Pons (tissue), 1 donor: ENCODE data around the gene MRPL47.

Experiments used
- DNase-seq: peaks from one replicate; pipeline ENCODE4 v3.0.0-alpha.2; 2016; ENCODE audit warnings: low spot score

Gene MRPL47

DNA sequence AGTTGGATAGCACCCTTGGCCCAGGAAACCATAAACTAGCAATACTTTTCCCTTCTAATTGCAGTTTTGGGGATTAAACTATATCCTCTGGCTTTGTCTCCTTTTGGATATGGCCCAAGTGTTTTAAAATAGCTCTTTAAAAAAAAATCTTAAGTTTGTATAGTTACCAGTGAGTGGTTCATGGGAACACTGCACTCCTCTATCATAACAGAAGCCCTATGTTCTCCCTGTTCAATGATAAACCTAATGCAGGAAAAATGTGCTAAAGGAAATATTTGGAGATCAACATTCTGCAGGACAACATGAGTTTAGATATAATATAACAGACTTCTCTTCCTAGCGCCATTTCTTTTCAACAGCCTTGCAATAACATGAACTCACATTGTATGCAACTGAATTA, 13.1 kb downstream of the MRPL47 start:
- DNase-seq, result no peak

DNA sequence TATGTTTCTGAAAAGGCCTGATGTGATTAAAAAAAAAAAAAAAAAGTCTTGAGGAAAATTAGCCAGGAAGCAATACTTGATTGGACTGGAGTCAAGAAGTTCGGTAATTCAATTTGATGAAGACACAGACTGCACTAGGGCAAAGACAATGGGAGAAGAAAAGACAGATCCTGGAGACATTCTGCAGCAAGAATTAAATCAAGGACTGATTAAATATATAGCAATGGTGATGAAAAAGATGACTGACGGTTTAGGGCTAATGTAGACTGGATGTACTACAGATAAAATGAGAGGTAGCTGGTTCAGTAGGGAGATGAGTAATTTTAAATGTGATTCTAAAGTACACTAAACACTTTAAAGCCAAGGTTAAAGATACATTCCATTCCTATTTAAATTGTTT, 13.8 kb downstream of the MRPL47 start:
- no peak for DNase-seq

DNA sequence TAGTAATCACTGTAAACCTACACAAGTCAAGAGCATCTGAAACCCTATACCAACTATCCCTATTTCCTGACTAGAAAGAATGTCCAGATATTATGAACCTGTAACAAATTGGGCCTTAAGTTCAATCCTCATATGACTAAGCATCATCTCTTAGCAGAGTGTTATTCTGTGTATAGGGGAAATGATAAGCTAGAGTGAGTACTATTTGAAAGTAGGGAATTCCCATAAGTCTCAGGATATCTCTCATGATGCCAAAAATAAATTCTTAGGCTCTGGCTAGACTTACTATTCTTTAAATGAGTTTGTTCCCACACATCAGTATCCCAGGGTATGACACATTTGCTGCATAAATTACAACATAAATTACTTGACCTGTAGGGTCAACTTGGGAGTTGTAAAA, 15.3 kb downstream of the MRPL47 start:
- no peak for DNase-seq

DNA sequence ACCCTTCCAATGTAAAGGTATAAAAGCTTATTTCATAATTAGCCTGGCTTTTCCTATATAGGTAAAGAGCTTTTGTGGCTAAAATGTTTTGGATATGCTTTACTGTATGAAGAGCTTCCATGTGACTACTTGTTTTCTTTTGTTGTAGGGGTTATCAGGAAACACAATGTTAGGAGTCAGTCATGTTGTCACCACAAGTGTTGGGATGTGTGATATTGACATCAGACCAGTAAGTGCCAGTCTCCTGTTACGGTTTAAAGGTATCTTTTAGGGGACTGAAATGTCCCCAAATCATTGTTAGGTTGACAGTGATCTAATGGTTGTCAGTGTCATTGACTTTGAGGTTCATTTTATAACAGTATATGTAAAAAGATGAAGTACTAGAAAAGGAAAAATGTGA, 23.4 kb downstream of the MRPL47 start:
- no peak for DNase-seq

DNA sequence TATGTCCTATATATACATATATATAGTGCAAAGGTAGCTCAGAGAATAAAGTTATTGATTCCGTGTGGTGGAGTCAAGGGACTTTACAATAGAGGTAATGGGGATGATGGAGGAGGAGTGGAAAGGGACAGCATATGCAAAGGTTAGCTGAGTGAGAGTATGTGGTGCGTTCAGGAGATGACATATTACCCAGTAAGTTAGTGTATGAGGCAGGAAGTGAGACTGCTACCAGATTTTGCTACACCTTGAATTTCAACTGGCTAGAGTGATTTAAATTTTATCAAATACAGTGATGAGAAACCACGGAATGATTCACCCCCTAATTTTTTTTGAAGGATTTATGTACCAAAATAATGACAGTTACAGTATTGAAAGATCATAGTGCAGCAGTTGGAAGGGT, 38.9 kb downstream of the MRPL47 start:
- no peak for DNase-seq

DNA sequence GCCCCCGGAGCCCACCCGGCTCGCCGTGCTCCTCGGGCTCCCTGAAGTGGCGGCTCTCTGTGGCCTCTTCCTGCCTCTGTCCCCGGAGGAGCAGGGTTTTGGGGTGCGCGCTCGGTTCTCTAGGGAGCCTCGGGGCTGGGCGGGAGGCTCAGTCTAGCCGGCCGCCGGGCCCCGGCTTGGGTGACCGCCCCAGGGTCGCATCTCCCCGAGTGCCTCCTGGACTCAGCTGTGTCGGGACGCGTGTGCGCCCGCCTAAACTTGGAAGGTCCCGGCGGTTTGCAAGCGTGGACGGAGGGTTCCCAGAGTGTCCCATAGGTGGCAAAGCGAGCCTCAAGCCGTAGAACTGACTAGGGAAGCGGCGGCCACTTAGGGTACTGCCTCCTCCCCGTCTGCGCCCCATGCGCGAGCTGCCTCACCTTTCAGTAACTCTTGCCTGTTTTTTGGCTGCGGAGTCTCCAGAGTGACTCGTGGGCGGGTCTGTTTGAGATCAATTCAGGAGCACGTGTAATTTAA, 41.1 kb downstream of the MRPL47 start:
- DNase-seq, result peak; percentile 29

DNA sequence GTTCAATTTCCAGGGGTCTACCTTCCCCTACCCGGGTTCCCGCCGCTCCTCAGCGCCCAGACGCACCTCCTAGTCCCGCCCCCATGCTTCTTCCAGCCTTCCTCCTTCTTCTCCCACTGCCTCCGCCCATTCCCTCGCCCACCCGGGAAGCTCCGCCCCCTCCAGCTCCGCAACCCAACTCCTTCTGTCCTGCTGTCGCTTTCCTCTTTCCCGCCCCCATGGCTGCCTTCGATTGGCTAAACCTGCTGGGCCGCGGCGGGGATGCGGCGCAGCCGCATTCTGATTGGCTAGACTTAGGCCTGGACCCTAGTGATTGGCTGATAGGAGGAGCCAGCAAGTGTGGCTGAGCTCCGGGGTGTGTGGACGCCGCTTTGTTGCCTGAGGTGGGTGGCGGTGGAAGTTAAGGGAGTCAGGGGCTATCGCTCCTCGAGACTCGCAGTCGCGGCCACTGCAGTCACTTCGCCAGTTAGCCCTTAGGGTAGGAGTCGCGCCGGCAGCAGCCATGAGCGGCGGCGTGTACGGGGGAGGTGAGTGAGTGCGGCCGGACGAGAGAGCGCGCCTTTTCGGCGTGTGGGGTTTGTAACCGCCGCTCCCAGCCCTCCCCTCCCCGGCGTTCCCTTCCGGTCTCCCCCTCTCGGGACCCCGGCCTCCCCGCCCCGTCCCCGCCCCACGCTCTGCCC, 41.7 kb downstream of the MRPL47 start, which contains the start of gene ACTL6A:
Gene ACTL6A (plus strand): TSS at position 336 of the 680 bp plus-strand sequence. CDS start 167 bp downstream, at position 503.
- DNase-seq, result peak; percentile 99

DNA sequence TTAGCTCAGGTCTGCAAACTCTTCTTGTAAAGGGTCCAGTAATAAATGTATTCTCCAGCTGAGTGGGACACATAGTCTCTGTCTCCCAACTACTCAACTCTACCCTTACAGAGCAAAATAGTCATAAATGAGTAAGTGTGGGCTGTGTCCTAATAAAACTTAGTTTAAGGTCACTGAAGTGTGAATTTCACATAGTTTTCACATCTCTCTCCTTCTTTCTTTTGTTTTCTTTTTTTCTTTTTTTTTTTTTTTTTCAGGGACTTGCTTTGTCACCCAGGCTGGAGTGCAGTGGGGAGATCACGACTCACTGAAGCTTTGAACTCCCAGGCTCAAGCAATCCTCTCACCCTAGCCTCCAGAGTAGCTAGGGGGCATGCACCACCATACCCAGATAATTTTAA, 43.6 kb downstream of the MRPL47 start:
- DNase-seq, result no peak

DNA sequence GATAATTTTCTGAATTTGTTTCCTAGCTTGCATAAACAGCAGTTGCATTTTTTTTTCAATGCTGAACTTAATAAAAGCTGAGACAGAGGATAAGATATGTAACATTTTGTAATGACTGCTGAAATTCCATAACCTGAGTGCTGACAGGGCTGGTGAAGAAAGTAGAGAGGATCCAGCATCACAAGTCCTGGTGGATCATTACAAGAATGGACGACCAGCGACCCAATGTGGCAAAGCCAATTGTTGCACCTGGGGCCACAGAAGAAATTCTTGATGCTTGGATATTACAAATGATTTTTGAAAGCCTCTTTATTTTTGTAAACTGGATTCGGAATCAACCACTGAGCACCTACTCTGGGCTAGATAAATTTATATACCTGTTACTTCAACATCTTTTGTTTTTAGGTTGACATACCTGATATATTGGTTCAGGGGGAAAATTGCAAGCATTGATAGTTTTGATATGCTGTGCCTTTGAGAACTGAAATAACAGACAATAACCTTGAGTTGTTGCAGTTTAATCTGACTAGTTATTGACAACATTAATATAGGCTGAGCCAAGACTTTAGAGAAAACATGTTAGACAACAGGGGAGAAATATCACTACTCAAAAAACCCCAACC, 45.6 kb downstream of the MRPL47 start:
- DNase-seq, result peak; percentile 83

DNA sequence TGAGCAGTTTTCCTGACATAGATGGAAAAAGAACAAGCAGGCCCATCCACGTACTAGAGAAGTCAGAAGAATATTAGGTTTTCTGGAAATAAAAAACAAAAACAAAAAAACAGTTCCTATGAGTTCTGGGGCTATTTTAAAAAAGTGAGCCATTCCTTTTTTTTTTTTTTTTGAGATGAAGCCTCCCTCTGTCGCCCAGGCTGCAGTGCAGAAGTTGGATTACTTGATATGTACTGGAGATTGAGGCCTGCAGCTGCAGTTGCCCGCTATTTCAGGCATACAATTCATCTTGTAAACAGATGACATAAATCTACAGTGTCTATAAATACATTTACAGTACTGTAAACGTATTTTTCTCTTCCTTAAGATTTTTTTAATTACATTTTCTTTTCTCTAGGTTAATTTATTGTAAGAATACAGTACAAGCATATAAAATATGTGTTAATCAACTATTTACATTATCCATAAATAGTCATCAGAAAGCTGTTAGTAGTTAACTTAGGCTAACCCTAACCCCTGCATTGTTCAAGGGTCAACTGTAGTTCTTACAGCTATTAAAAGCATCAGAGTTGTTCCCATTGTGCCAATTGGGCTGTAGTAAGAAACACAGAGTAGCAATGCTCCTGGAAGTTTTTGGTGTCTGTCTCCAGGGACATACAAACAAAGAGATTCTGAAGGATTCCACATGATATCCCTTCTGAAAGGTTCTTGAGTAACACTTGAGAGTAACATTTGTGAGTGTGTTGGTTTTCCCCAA, 52.9 kb downstream of the MRPL47 start:
- DNase-seq, result no peak

DNA sequence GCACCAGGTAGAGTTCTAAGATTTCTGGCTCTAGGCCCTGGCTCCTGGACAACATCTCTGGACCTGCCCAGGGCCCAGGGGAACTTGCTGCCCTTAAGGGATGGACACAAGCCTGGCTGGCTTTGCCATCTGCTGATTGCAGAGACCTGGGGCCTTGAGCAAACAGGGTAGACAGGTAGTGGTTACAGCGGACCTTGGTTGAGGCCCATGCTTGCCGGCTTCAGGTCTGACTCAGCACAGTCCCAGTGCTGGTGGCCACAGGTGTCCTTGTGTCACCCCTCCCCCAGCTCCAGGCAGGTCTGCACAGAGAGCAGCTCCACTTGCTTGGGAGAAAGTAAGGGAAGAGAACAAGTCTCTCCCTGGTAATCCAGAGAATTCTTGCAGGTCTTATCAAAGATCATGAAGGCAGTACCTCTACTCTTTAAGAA, 57.6 kb downstream of the MRPL47 start:
- no peak for DNase-seq

DNA sequence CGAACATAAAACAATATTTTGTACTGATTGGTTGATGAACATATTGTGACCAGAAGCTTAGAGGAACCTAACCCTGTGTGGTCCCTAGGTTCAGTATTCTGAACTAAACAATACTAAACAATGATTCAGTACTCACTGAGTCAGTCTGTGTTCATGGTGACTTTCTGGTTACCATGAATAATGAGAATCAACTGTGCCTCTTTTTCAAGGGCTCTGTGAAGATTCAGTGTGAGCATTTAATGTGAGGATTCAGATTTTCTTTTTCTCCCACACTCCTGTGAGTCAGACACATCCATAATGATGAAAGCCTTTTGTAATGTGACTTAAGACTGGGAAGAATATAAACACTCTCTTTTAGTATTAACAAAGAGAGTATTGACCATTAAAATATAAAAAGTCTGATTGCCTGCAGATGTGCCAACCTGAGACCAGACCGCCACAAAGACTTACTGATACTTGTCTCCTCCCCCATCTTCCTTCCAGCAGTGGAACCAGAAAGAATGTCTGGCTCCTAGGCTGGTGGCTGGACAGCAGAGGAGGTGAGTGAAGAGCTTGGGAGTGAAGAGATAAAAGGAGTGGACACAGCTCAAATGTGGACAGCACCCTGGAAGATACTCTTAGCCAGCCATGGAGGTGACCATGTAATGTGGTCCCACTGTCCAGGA, 59.3 kb downstream of the MRPL47 start:
- DNase-seq, result no peak

DNA sequence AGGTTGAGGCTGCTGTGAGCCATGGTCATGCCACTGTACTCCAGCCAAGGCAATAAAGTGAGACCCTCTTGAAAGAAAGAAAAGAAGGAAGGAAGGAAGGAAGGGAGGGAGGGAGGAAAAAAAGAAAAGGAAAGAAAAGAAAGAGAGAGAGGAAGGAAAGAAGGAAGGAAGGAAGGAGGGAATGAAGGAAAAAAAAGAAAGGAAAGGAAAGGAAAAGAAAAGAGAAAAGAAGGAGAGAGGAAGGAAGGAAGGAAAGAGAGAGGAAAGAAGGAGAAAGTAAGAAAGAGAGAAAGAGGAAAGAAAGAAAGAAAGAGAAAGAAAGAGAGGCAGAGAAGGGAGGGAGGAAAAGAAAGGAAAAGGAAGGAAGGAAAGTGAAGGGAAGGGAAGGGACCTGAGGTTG, 62.1 kb downstream of the MRPL47 start:
- DNase-seq, result no peak

DNA sequence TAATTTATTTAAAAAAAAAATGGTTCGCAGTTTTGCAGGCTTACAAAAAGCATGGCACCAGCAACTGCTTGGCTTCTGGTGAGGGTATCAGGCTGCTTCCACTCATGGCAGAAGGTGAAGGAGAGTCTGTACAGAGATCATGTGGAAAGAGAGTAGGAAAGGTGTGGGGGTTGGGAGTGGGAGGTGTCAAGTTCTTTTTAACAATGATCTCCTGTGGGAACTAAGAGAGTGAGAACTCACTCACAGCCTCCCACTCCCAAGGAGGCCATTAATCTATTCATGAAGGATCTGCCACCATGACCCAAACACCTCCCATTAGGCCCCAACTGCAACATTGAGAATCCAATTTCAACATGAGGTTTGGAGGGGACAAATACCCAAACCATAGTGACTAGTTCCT, 62.8 kb downstream of the MRPL47 start:
- no peak for DNase-seq

DNA sequence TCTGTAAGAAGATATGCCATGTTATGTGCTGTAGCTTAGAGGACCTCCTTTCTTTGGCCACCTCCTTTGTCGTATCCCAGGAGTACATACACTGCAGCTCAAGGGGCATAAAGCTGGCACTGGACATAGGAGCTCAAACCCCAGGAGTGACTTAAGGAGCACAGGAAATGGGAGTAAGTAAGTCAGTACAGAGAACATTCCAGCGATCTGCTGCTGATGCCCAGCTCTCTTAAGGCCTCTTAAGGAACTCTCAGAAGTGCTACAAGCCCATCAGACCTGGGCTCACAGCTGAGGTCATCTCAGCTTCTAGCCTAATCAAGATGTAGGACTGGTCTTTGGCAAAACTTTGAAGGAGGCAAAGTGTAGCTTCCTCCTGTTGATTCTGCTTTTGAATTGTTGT, 63.3 kb downstream of the MRPL47 start:
- no peak for DNase-seq
